NCI-H1930 (cell line): ENCODE results near the gene TESK2.
"Not testable (repeated sequence)": the region's sequence is repeated elsewhere in the genome, so short reads cannot be mapped to it uniquely, and the experiment has no call there.

Experiments
- DNase-seq, 2 experiments: peaks; one replicate each; lab custom pipeline; 2025; lab: John Stamatoyannopoulos, UW

Gene TESK2

DNA sequence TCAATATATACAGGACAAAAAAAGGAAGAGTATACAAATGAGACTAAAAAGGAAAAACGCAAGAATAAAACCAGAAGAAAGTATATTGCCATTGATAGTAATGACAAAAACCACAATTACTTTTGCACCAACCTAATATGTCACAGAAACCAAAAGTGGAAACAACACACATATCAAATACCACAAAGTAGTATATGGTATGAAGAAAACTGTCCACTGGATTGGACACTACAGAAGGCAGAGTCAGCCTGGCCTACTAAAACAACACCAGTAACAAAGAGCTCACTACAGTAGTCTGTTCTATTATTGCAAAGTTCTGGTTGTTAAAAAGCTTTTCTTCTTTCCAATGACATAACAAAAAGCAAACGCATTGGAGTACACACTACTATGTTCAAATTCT is 17.7 kb downstream of the TESK2 start:
- DNase-seq: no peak

DNA sequence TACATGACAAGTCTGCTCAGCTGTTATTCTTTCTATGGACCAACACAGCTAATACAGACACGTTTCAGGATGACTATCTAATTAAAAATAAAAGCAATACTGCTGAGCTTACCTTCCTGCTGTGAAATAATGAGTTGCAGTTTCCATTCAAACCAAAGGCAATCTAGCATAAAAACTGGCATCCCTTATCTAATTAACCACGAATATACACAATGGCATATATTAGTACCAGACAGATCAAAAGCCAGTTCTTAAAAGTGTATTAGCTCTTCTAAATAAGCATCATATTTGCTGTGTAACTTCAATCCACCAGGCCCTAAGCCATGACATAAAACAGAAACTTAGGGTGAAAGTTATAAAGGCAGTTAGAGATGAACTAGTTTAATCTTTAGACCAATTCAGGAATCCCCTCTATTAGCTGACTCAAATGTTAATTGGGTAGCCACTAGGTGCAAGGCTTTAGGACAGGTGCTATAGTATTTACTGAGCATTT is 20.6 kb downstream of the TESK2 start:
- DNase-seq: peak in 1 of 2 experiments; percentile 15

- not testable (repeated sequence) for DNase-seq
Measured at GRCh38 chr1:45467353-45467752, 23.6 kb downstream of the TESK2 start.

DNA sequence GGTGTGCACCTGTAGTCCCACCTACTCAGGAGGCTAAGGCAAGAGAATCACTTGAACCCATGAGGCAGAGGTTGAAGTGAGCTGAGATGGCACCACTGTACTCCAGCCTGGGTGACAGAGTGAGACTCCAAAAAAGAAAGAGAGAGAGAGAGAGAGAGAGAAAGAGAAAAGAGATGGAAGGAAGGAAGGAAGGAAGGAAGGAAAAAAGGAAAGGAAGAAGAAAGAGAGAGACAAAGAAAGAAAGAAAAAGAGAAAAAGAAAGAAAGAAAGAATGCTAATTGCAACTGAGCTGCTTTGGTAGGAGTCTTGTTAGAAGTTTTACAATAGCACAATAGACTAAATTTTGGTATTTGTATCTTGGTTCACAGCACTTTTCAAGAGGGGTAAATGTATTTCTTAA is 25.7 kb downstream of the TESK2 start:
- no peak for DNase-seq

- no peak for DNase-seq
Measured at GRCh38 chr1:45458894-45459293, 32.1 kb downstream of the TESK2 start.

GRCh38 chr1:45456531-45456930 is 34.4 kb downstream of the TESK2 start:
- DNase-seq: no peak

GRCh38 chr1:45455162-45455561 is 35.8 kb downstream of the TESK2 start:
- DNase-seq: no peak

GRCh38 chr1:45454464-45454863 is 36.5 kb downstream of the TESK2 start:
- DNase-seq: no peak

DNA sequence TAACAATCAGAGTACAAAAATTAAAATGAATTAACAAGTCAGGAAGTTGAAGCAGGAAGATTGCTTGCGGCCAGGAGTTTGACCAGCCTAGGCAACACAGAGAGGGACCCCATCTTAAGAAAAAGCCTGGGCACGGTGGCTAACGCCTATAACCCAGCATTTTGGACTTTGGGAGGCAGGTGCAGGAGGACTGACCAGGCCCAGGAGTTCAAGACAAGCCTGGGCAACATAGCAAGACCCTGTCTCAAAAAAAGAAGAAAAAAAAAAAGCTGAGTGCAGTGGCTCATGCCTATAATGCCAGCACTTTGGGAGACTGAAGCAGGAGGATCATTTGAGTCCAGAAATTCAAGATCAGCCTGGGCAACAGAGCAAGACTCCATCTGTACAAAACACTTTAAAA is 38.5 kb downstream of the TESK2 start:
- no peak for DNase-seq

GRCh38 chr1:45448357-45448756 is 42.6 kb downstream of the TESK2 start:
- DNase-seq: no peak

DNA sequence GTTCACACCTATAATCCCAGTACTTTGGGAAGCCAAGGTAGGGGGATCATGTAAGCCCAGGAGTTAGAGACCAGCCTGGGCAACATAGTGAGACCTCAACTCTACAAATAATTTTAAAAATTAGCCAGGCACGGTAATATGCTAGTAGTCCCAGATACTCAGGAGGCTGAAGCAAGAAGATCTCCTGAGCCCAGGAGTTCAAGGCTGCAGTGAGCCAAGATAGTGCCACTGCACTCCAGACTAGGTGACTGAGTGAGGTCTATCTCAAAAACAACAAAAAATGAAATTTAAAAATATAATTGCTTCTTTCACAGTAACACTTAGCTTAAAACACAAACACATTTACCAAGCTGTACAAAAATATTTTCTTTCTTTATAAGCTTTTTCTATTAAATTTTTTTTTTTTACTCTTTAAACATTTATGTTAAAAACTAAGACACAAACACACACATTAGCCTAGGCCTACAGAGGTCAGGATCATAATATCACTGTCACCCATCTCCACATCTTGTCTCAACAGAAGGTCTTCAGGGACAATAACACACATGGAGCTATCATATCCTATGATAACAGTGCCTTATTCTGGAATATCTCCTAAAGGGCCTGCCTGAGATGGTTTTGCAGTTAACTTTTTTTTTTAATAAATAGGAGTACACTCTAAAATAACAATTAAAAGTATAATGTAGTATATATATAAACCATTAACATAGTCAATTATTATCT is 43.9 kb downstream of the TESK2 start:
- DNase-seq: no peak

DNA sequence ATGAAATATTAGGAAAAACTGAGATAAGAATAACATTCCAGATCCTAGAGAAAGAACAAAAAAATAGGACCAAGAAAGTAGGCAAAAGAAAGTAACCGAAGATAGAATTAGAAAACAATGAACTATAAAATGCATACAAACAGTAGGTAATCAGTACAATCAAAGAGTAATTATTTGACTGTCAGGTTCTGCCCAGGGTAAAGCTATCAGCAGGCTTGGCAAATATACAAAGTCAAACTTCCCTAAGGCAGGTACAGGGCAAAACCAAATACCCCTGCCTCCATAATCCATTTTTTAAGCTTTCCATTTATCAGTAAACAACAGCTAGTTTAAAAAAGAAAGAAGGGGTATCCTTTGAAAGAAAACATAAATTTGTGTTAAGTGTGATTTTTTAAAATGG is 44.4 kb downstream of the TESK2 start:
- no peak for DNase-seq

DNA sequence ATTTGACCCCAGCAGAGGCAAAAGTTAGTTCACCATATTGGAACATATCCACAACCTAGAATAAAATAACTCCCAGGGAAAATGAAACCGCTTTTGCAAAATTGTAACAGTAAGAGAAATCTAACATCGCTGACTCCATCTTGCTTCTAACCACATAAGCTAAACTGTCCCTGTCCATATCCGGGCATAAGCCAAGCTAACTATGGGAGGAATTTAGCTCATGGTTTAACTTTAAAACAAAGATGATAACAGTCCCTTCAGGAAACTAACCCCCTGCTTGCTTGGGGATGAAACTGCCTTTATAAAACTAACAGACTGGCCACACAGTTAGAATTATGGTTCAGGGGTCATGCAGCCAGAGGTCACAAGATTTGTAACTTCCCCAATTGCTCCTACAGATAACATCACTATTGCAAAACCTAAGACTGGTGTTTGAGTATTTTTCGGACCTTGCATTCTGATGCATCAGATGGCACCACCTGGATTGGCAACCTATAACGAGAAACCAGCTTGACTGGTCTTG is 46.3 kb downstream of the TESK2 start:
- no peak for DNase-seq

DNA sequence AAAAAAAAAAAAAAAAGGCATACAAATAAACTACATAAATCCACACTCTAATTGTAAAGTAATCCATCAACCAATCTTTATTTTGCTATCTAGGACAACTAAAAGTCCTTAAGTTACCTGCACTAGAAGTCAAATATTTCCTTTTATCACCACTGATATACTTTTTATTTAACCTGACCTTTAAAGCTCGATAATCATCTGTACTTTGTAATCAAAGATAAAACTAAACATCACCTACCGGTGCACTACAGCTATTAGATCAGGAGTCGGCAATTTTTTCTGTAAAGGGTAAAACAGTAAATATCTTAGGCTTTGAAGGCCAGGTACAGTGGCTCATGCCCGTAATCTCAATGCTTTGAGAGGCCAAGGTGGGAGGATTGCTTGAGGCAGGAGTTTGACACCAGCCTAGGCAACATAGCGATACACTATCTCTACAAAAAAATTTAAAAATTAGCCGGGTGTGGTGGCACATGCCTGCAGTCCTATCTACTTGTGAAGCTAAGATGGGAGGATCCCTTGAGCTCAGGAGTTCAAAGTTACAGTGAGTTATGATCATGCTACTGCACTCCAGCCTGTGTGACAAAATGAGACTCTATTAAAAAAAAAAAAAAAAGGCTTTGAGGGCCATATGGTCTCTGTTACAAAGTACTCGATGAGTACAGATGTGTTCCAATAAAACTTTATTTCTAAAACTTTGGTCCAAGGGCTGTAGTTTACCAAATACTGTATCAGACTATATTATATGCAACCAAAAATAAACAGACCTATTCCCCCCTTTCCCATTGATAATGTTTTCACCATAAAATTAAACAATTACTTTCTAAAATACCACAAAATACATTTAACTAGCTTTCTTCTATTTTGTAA is 47.1 kb downstream of the TESK2 start:
- no peak for DNase-seq

- no peak for DNase-seq
Measured at GRCh38 chr1:45442272-45442671, 48.7 kb downstream of the TESK2 start.

GRCh38 chr1:45437323-45437722 is 53.6 kb downstream of the TESK2 start:
- no peak for DNase-seq

GRCh38 chr1:45430490-45430889 is 60.5 kb downstream of the TESK2 start:
- DNase-seq: no peak

DNA sequence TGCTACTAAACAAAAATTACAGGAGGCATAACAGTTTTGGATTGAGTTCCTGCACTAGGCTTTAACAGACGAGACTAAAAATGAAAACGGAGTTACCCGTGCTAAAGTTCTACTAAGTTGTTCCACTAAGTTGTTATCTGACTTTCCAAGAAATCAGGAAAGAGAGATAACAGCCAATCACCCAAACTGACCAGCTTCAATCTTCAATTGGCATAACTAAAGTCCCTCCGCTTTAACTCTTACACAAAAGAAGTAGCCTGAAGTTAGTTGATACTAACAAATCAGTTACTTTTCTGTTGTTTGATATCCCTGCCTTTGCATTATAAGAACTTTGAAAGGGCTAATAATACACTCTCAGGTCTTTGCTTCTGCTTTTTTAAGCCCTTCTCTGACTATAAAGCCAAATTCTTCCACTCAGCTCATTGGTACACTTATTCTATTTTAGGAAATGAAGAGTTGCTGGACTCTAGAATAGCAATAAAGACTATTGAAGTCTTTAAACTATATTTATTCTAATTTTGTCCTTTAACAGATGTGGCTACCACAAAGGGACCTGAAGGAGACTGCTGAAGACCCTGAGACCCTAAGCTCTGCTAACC is 61.3 kb downstream of the TESK2 start:
- DNase-seq: no peak

DNA sequence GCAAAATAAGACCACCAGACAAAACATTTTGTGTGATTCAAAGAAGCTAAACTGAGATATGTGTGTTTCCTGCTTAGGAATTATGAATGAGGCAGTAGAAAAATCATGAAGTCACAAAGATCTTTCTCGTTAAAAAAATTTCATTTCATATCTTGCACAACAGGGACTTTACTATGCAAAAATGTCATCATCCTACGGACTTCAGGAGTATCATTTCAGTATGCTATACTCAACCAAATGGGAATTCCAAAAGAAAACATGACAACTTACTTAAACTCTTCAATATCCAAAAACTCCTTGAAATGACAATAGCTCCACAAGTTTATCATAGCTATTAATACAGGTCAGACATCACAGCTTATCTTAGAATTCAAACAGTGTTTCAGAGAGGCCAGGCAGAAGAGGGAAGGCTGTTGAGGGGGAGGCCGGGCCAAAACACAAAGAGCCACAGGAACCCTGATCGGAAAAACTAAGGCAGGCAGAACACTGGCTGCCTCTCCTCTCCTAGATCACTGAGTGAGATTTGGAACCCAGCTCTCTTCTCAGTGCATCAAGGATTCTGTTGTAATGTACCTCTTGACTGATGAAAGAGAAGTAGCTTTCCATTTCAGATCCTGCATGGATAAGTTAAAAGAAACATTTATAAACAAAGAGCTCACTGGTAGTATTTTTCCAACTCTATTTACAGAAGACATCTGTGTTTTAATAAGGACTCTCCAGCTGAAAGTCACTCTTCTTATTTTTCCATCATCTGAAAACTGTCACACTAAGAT is 66.9 kb downstream of the TESK2 start:
- no peak for DNase-seq

DNA sequence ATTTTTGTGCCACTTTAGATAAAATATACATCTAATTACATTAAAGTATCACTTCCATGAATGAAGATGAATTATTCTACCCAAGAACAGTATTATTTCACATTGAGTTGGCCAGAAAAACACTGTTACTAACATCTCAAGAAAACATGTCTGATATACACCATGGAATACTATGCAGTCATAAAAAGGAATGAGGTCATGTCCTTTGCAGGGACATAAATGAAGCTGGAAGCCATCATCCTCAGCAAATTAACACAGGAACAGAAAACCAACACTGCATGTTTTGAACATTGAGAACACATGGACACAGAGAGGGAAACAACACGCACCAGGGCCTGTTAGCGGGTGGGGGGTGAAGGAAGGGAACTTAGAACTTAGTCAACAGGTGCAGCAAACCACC is 69.0 kb downstream of the TESK2 start:
- DNase-seq: no peak

DNA sequence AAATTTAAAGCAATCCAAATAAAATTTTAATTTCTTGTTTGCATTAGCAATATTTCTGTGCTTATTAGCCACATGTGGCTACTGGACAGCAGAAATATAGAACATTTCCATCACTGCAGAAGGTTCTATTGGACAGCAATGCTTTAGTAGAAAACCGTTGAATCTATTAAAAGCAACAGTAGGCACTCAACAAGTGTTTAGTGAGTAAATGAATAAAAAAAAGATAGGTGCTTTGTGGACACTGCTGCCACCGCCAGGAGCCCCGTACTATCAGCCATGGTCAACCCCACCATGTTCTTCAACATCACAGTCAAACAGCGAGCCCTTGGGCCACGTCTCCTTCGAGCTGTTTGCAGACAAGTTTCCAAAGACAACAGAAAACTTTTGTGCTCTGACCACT is 76.2 kb downstream of the TESK2 start:
- no peak for DNase-seq

GRCh38 chr1:45412899-45413298 is 78.1 kb downstream of the TESK2 start:
- DNase-seq: no peak
